Bronchial epithelial cell (primary cell): ENCODE data around the gene SLX4IP. TPM values are rescaled to one million over a fixed set of nuclear protein-coding genes. Genes with fewer than 3 reads are reported as not detected.

Experiments used
- DNase-seq: peaks from one replicate; pipeline ENCODE4 v3.0.0-alpha.2; 2010; ENCODE audit warnings: low read depth
- FAIRE-seq: peaks from 2 replicates; lab custom pipeline; 2011; peaks lifted over from hg19 to GRCh38; lab: Jason Lieb, UNC
- H3K27me3 ChIP-seq: 2 replicates; pipeline ENCODE4 v1.5.1; 2011; ENCODE audit warnings: low read length; ENCODE audit not compliant: control insufficient read depth, insufficient read depth
- H3K36me3 ChIP-seq: 2 replicates; pipeline ENCODE4 v1.5.1; 2011; ENCODE audit warnings: low read length; ENCODE audit not compliant: control insufficient read depth, insufficient read depth
- H3K4me3 ChIP-seq: 2 replicates; pipeline ENCODE4 v1.5.1; 2011; ENCODE audit warnings: mild to moderate bottlenecking, low read depth, low read length, control low read depth
- total RNA-seq: library from RNA; depleted of rRNA; stranded (reverse); fragments of >200 nt; gene quantifications from 2 replicates; pipeline ENCODE4 v1.2.1, GENCODE V29; 2014
- TF ChIP-seq, protein P1 (sequence below): IDR thresholded peaks from 2 replicates; pipeline ENCODE4 v1.5.1; 2011; ENCODE audit warnings: mild to moderate bottlenecking, moderate library complexity, low read length, control low read depth, inconsistent platforms; ENCODE audit not compliant: insufficient read depth, severe bottlenecking

Gene SLX4IP
- total RNA-seq, 1 donor from 2014 or later, result 3.9 TPM

DNA sequence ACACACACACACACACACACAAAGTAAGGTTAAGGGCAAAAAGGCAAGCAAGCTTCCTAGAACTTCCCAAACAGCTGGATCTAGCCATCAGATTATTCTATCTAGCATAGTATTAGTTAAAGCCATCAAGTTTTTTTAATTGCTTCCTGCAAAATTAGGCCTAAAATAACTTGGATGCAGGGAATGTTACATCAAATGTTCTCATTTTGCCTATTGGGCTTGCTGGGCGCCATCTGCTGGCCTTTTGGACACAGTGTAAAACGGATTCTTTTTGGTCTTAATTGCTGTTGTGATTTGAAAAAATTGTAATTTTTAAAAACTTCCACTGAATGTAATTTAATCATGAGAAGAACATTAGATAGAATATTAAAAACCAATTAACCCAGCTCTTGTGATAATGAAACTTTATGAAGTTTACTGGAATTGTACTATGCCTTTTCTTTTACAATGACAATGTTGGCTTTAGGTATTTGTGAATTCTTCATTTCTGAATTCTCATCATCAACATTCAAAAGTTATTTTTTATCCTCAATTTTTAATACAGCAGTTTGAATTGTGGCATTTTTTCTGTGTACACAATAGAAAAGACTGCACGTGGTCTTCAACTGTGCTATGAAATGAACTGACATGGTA is 7.9 kb upstream of the SLX4IP start:
- Histone ChIP-seq H3K4me3 (no peak overlapping the region), H3K36me3 (peaks cover 2% of the 10 kb centered on the region), H3K27me3 (no peaks in the 10 kb centered on the region)
- TF ChIP-seq, protein P1, sequence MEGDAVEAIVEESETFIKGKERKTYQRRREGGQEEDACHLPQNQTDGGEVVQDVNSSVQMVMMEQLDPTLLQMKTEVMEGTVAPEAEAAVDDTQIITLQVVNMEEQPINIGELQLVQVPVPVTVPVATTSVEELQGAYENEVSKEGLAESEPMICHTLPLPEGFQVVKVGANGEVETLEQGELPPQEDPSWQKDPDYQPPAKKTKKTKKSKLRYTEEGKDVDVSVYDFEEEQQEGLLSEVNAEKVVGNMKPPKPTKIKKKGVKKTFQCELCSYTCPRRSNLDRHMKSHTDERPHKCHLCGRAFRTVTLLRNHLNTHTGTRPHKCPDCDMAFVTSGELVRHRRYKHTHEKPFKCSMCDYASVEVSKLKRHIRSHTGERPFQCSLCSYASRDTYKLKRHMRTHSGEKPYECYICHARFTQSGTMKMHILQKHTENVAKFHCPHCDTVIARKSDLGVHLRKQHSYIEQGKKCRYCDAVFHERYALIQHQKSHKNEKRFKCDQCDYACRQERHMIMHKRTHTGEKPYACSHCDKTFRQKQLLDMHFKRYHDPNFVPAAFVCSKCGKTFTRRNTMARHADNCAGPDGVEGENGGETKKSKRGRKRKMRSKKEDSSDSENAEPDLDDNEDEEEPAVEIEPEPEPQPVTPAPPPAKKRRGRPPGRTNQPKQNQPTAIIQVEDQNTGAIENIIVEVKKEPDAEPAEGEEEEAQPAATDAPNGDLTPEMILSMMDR, result peak; percentile 64
- DNase-seq, result peak; percentile 46
- no peak for FAIRE-seq

DNA sequence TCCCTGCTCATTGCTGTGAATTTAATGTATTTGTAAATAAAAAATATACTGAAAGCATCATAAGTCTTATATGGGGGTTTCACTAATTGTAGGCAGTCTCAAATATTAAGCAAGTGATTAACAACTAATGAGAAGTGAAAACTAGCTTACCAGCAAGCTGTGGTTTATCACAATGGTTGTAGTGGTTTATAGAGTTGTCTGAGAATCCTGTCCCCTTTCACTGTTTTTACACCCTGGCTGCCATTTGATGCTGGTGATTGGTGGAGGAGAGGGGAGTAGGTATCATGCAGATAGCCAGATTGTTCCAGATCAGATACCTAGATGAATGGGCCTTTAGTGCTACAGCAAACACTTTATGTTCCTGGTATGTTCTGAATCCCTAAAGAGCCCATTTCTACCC is 7.1 kb upstream of the SLX4IP start:
- no peak for DNase-seq
- peaks cover 2% of the 10 kb centered on the region for H3K36me3 ChIP-seq
- no peaks in the 10 kb centered on the region for H3K27me3 ChIP-seq
- TF ChIP-seq, protein P1, result no peak
- H3K4me3 ChIP-seq, result no peak overlapping the region
- no peak for FAIRE-seq

DNA sequence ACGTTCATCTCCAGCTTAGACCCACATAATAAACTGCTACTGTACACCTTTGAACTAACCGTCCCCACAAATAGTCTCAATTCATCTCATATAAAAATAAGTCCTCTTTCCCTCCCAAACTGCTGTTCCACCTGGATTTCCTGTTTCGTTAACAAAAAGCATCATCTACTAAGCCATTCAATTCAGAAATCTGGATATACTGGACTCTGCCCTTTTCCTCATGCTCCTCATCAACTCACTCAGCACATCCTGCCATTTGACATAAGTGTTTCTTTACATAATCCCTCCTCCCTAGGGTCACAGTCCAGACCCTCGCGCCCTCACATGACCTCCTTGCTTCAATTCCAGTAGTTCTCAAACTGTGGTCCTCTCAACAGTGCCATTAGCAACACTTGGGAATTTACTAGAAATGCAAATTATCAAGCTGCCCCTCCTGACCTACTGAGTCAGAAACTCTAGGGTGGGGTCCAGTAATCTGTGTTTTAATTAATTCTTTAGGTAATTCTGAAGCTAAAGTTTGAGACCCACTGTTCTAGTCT is 5.6 kb upstream of the SLX4IP start:
- Histone ChIP-seq H3K36me3 (peaks cover 2% of the 10 kb centered on the region), H3K4me3 (no peak overlapping the region), H3K27me3 (no peaks in the 10 kb centered on the region)
- DNase-seq, result no peak
- FAIRE-seq, result no peak
- TF ChIP-seq, protein P1, result no peak

DNA sequence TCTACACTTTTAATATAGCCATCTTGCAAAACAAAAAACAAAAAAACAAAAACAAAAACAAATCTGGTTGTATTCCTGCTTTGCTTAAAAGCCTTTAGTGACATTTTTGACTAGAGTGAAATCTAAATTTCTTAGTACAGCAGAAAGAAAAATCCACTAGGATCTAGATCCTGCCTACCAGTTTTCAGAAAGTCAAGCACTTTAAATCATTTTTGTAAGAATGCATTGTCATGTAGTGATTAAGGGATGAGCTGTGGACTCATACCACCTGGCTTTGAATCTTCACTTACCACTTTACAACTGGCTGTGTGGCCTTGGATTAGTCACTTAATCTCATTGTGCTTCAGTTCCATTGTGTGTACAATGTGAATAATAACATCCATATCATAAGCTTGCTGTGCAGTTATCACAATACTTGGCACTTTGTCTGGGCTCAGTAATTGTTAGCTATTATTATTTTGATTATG is 5.1 kb upstream of the SLX4IP start:
- no peaks in the 10 kb centered on the region for H3K27me3 ChIP-seq
- FAIRE-seq (no peak), DNase-seq (peak; percentile 71)
- H3K36me3 ChIP-seq, result peaks cover 2% of the 10 kb centered on the region
- TF ChIP-seq, protein P1, result no peak
- H3K4me3 ChIP-seq, result no peak overlapping the region

DNA sequence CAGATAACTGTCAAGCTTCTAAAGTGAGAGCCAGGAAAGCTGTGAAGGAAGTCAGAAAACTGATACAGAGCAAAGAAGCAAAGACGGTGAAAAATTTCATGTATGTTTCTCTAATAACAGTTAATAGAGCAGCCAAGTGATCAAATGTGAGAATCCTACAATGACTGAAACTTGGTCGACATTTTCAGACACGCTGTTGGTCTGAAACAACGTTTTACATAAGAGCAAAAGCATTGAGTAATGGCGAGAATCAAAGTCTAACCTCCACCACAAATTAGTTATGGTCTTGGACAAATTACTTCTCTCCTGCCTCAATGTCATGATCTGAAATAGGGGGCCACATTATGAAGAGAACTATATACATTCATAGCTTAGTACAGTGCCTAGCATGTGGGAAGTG is 4.4 kb upstream of the SLX4IP start:
- TF ChIP-seq, protein P1, result no peak
- DNase-seq (no peak), FAIRE-seq (no peak)
- H3K36me3 ChIP-seq, result peaks cover 2% of the 10 kb centered on the region
- H3K27me3 ChIP-seq, result no peaks in the 10 kb centered on the region
- no peak overlapping the region for H3K4me3 ChIP-seq
